Skeletal muscle tissue (tissue), 4 donors: Measurements from ENCODE around the gene VPS35. TPM values are rescaled to one million over a fixed set of nuclear protein-coding genes. Genes with fewer than 3 reads are reported as not detected.

ENCODE experiments used
- H3K27ac ChIP-seq: one replicate; pipeline ENCODE4 v1.7.0; 2013; ENCODE audit warnings: mild to moderate bottlenecking, low read depth, low read length, inconsistent platforms
- H3K27me3 ChIP-seq, 3 donors: one replicate each; pipeline ENCODE4 v1.7.0; 2013; ENCODE audit warnings: low read length in 3 of 3; ENCODE audit not compliant: control insufficient read depth in 3 of 3, insufficient read depth in 3 of 3
- H3K36me3 ChIP-seq, 3 donors: one replicate each; pipeline ENCODE4 v1.7.0; 2013; ENCODE audit warnings: low read length in 3 of 3; ENCODE audit not compliant: control insufficient read depth in 3 of 3, insufficient read depth in 3 of 3
- H3K4me1 ChIP-seq, 3 donors: one replicate each; pipeline ENCODE4 v1.7.0; 2013; ENCODE audit warnings: low read length in 3 of 3, mild to moderate bottlenecking in 3 of 3; ENCODE audit not compliant: control insufficient read depth in 3 of 3, insufficient read depth in 3 of 3
- H3K4me3 ChIP-seq, 3 donors: one replicate each; pipeline ENCODE4 v1.7.0; 2013; ENCODE audit warnings: low read length in 3 of 3
- H3K9ac ChIP-seq, 3 donors: one replicate each; pipeline ENCODE4 v1.7.0; 2013; ENCODE audit warnings: low read length in 3 of 3, mild to moderate bottlenecking in 3 of 3, moderate library complexity in 2 of 3, low read depth in 1 of 3
- H3K9me3 ChIP-seq, 3 donors: one replicate each; pipeline ENCODE4 v1.7.0; 2013; ENCODE audit warnings: low read length in 3 of 3; ENCODE audit not compliant: control insufficient read depth in 3 of 3
- total RNA-seq: library from RNA; depleted of rRNA; stranded (reverse); fragments of >200 nt; gene quantifications from one replicate; pipeline ENCODE4 v1.2.3, GENCODE V29; 2014
- donor health status: Osteomylitis.

VPS35 gene
- total RNA-seq, 1 donor from 2014 or later: 107 TPM

DNA sequence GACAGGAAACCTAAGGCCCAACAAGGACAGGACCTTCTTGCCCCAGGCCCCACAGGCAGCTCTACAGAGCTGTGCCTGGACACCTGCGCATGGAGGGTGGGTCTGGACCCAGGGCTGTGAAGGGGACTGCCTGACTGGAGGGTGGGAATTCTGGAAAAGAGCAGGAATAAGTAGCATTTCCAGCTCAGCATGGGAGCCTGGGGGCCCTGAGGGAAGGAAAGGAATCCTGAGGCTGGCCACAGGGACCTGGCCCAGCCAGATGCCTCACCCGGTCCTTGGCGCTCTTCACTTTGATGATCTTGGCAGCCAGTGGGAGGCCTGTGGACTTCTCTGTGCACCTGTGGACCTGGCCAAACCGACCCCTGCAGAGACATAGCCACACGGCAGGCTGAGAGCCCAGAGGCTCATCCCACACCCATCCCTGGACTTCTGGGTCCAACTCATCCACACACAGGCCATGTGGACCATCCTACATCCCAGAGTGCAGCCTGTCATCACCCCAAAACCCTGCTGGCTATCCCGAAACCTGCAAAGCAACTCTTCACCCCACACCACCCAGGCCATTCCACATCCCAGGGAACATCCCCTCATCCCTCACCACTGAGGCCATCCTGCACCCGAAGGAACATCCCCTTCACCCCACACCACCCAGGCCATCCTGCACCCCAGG, 40.5 kb upstream of the VPS35 start:
- Histone ChIP-seq H3K36me3 (peaks cover 0 to 29% (median 20%) of the 10 kb centered on the region in 3 donors), H3K27ac (no peak overlapping the region), H3K4me3 (no peak overlapping the region), H3K27me3 (no peaks in the 10 kb centered on the region), H3K9me3 (peaks cover 0 to 2% (median 0%) of the 10 kb centered on the region in 3 donors), H3K4me1 (peaks cover 0 to 11% (median 6%) of the 10 kb centered on the region in 3 donors), H3K9ac (peak overlapping the region in 1 of 3 donors; percentile 40)

DNA sequence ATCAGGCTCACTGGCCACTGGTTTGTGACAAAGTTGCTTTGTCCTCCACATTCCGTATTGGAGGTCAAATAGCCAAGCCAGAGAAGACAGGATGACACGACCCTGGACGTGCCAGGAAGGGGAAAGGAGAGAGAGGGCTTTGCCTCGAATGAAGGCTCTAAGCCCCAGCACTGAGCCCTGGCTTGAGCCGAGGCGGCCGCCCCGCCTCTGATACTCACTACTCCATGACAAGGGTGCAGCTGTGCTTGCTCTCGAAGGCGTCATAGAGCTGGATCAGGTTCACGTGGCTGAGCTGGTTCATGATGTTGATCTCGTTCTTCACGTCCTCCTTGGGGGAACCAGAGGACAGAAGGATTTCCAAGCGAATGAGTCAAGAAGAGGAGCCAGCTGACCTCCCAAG, 39.8 kb upstream of the VPS35 start:
- H3K9ac ChIP-seq: no peak overlapping the region
- H3K4me1 ChIP-seq: peaks cover 0 to 11% (median 6%) of the 10 kb centered on the region in 3 donors
- no peaks in the 10 kb centered on the region for H3K27me3 ChIP-seq
- peaks cover 0 to 2% (median 0%) of the 10 kb centered on the region in 3 donors for H3K9me3 ChIP-seq
- H3K4me3 ChIP-seq: no peak overlapping the region
- peaks cover 0 to 29% (median 20%) of the 10 kb centered on the region in 3 donors for H3K36me3 ChIP-seq
- no peak overlapping the region for H3K27ac ChIP-seq

DNA sequence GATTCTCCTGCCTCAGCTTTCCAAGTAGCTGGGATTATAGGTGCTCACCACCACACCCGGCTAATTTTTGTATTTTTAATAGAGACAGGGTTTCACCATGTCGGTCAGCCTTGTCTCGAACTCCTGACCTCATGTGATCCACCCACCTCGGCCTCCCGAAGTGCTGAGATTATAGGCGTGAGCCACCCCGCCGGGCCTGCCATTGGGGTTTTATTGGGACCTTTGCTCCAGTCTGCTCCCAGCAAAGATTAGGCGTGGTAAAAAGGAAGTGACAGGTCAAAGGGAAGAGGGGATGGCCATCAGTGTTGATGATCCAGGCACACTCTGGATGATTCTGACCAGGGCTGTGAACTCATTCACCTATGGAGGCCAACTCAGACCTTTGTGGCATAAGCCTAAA, 38.7 kb upstream of the VPS35 start:
- H3K4me1 ChIP-seq: peaks cover 0 to 11% (median 6%) of the 10 kb centered on the region in 3 donors

DNA sequence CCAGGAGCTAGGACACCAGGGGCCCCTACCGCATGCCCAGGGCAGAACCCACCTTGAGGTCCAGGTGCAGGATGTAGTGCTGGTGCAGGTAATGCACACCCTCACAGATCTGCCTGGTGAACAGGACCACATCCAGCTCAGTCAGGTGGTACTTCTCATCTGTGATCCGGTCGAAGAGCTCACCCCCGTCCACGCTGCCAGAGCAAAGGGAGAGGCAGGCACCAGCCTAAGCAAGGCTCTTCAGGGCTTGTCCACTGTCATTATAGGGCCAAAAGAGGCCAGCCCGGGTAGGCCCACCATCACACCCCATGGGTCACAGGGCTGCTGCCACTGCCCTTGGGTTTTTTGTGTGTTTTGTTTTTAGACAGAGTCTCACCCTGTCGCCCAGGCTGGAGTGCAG, 38.2 kb upstream of the VPS35 start:
- Histone ChIP-seq H3K4me3 (no peak overlapping the region), H3K9ac (no peak overlapping the region), H3K27me3 (no peaks in the 10 kb centered on the region), H3K9me3 (peaks cover 0 to 2% (median 0%) of the 10 kb centered on the region in 3 donors), H3K27ac (no peak overlapping the region), H3K36me3 (peaks cover 0 to 29% (median 16%) of the 10 kb centered on the region in 3 donors), H3K4me1 (peaks cover 0 to 11% (median 6%) of the 10 kb centered on the region in 3 donors)

More for the DNA sequence above, 38.7 kb upstream of the VPS35 start:
- H3K9me3 ChIP-seq: peaks cover 0 to 2% (median 0%) of the 10 kb centered on the region in 3 donors
- no peak overlapping the region for H3K9ac ChIP-seq
- H3K27me3 ChIP-seq: no peaks in the 10 kb centered on the region
- H3K36me3 ChIP-seq: peaks cover 0 to 29% (median 18%) of the 10 kb centered on the region in 3 donors
- H3K4me3 ChIP-seq: no peak overlapping the region
- H3K27ac ChIP-seq: no peak overlapping the region

DNA sequence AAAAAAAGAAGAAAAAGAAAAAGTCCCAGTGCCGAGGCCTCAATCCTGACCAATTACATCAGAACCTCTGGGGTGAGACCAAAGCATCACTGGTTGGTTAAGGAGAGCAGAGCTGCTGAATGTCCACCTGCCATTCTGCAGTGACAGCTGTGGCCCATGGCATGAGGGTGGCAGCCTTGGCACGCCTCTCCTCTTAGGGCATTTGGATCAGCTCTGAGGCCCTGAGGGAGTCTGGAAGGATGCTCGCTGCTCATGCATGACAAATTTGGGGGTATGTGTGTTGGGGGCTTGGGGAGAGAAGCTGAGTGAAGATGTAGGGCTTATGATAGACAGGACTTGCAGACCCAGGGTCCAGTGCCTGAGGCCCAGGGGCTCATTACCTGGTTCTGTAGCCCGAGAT, 32.9 kb upstream of the VPS35 start:
- no peak overlapping the region for H3K4me3 ChIP-seq
- H3K36me3 ChIP-seq: peaks cover 0 to 9% (median 8%) of the 10 kb centered on the region in 3 donors
- H3K9ac ChIP-seq: no peak overlapping the region
- H3K27ac ChIP-seq: no peak overlapping the region
- H3K27me3 ChIP-seq: no peaks in the 10 kb centered on the region
- peaks cover 2 to 16% (median 8%) of the 10 kb centered on the region in 3 donors for H3K4me1 ChIP-seq
- H3K9me3 ChIP-seq: peaks cover 0 to 2% (median 0%) of the 10 kb centered on the region in 3 donors

DNA sequence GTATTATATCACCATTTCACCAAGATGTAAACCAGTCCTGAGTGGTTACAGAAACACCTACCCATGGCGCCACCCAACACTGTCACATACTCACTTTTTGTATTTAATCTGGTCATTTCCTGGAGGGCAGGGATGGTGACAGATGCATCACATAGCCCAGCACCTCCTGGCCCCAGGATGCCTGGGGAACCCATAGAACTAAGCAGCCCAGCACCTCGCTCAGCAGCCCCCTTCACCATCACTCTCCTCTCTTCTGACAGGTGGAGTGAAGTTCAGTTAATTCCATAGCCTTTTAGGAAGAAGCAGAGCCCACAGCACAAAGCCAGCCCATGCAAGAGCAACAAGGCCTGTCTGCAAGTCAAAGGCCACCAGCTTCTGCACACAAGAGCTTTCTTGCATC, 31.6 kb upstream of the VPS35 start:
- H3K27ac ChIP-seq: no peak overlapping the region
- no peak overlapping the region for H3K9ac ChIP-seq
- peaks cover 8 to 19% (median 18%) of the 10 kb centered on the region in 3 donors for H3K4me1 ChIP-seq
- H3K27me3 ChIP-seq: no peaks in the 10 kb centered on the region
- peaks cover 0 to 9% (median 7%) of the 10 kb centered on the region in 3 donors for H3K36me3 ChIP-seq
- peaks cover 0 to 2% (median 0%) of the 10 kb centered on the region in 3 donors for H3K9me3 ChIP-seq
- H3K4me3 ChIP-seq: no peak overlapping the region

DNA sequence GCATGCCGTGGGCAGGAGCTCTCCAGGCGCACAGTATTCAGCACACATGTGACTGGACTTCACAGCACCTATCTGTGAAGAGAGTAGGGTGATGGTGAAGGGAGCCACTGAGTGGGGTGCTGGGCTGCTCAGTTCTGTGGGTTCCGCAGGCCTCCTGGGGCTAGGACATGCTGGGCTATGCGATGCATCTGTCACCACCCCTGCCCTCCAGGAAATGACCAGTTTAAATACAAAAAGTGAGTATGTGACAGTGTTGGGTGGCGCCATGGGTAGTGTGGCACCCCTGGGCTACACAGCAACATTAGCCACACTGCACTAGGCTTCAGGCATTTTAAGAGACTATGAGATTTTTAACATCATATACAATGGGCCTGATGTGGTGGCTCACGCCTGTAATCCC, 30.6 kb upstream of the VPS35 start:
- H3K4me3 ChIP-seq: no peak overlapping the region
- H3K9ac ChIP-seq: no peak overlapping the region
- peaks cover 0 to 9% (median 7%) of the 10 kb centered on the region in 3 donors for H3K36me3 ChIP-seq
- peaks cover 14 to 28% (median 28%) of the 10 kb centered on the region in 3 donors for H3K4me1 ChIP-seq
- no peak overlapping the region for H3K27ac ChIP-seq
- no peaks in the 10 kb centered on the region for H3K9me3 ChIP-seq
- no peaks in the 10 kb centered on the region for H3K27me3 ChIP-seq

DNA sequence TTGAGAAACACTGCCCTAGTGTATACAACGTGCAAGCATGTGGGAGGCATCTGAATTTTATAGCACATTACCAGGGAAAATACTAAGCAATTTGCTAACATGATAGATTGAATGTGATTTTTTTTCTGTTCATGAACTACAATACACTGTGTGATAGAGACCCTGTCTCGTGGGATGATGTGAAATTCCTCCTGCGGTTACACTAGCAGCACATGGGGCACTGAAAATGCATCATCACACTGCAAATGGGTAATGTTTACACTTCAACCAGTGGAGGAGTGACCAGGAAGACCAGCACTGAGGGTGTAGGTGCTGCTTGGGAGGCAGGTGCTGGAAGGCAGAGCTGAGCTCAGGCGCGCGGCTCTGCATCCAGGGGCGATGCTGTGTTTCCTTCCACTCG, 29.2 kb upstream of the VPS35 start:
- no peak overlapping the region for H3K4me3 ChIP-seq
- peaks cover 0 to 9% (median 7%) of the 10 kb centered on the region in 3 donors for H3K36me3 ChIP-seq
- no peak overlapping the region for H3K27ac ChIP-seq
- H3K9ac ChIP-seq: no peak overlapping the region
- peaks cover 15 to 38% (median 35%) of the 10 kb centered on the region in 3 donors for H3K4me1 ChIP-seq
- no peaks in the 10 kb centered on the region for H3K9me3 ChIP-seq
- H3K27me3 ChIP-seq: no peaks in the 10 kb centered on the region

DNA sequence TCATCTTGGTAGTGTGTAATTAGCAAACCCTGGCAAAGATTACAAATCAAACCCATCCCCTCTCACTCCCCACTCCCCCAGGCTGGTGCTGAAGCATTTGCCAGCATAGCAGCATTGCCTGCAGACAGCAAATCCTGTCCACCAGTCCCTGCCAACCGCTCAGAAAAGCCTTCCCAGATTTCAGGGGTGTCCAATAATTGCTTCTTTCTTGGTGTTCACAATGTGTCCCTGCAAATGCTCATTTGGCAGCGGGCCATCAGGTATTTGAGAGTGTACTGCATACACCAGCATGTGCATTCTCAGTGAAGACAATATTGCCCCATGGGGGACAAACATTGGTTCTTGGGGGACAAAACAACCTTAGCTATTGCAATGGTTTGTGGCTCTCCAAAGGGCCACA, 28.7 kb upstream of the VPS35 start:
- Histone ChIP-seq H3K9me3 (no peaks in the 10 kb centered on the region), H3K9ac (no peak overlapping the region), H3K27ac (no peak overlapping the region), H3K27me3 (no peaks in the 10 kb centered on the region), H3K4me1 (peaks cover 15 to 39% (median 35%) of the 10 kb centered on the region in 3 donors), H3K36me3 (peaks cover 0 to 9% (median 8%) of the 10 kb centered on the region in 3 donors), H3K4me3 (no peak overlapping the region)

DNA sequence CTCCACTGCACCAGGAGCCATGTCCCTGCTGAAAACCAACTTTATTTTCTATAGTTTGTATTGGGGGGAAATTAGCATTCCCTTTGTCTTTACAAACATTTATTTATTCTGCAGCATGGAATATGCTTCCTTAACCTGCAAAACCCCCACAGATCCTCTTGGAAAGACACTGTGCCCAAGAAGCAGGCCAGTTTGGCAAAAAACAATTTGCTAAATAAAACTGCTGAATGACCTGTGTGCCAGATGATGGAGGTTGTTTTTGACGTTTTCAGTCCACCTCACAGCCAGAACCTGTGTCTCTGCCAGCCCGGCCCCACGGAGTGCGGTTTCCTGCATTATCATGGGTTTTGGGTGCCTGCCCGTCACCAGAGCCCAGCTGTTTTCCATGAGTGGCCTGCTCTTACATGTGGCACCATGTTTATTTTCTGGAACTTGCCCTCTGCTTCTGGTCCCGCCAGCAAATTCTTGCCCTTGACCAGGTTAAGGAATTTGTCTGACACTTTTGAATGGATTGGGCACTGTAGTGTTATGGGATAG, 26.9 kb upstream of the VPS35 start:
- peak overlapping the region in 1 of 3 donors; percentile 40 for H3K9ac ChIP-seq
- peaks cover 0 to 9% (median 4%) of the 10 kb centered on the region in 3 donors for H3K36me3 ChIP-seq
- H3K4me3 ChIP-seq: peak overlapping the region in 1 of 3 donors; percentile 14
- H3K4me1 ChIP-seq: peaks cover 15 to 54% (median 43%) of the 10 kb centered on the region in 3 donors
- no peaks in the 10 kb centered on the region for H3K27me3 ChIP-seq
- H3K27ac ChIP-seq: peak overlapping the region; percentile 56
- H3K9me3 ChIP-seq: no peaks in the 10 kb centered on the region
